ENCODE data around the gene UBR4. TPM values are rescaled to one million over a fixed set of nuclear protein-coding genes. Genes with fewer than 3 reads are reported as not detected.

UBR4 gene
- total and polyA plus RNA-seq, 2 of the 8 experiments (the other 6 are each of a cell fraction or from before 2014, with no cell fraction given) = 139 to 152 TPM

DNA sequence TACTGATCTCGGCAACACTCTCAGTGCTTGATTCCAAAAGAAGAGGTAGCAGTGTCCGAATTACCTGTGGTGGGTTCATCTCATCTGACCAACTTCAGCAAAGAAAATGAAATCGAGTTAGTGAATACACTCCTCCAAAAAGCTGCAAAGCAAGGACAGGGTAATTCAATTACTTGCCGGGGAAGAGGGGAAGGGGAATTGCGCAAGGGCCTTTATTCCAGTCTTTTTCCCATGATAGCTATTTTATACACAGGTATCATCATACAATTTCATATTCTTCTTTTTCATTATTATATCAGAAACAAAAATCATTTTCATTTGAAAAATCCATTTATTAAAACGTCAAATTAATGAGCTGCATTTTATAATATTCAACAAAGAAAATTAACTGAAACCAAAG, 42.9 kb downstream of the UBR4 start:
- H3K4me3 ChIP-seq (ENCODE audit: extremely low read depth in 1 of 4, insufficient read depth in 2 of 4, low read depth in 3 of 4, low read length in 4 of 4) = no peak overlapping the region
- H3K4me1 ChIP-seq (replicated peaks in 1 of 4; ENCODE audit: control insufficient read depth in 3 of 4, insufficient read depth in 4 of 4, low read length in 3 of 4) = no peaks in the 10 kb centered on the region
- H3K79me2 ChIP-seq (ENCODE audit: control insufficient read depth in 1 of 2, insufficient read depth in 2 of 2, low read length in 2 of 2) = no peaks in the 10 kb centered on the region
- no peak overlapping the region for H3K23ac ChIP-seq (ENCODE audit: insufficient read length)
- no peak overlapping the region for H2BK5ac ChIP-seq (ENCODE audit: low read depth, low read length)
- FAIRE-seq (no peak), DNase-seq (ENCODE audit: low read depth in 1 of 2, low spot score in 2 of 2) (no peak)
- peaks cover 2 to 3% of the 10 kb centered on the region in 2 experiments for H4K20me1 ChIP-seq (replicated peaks in 1 of 2; ENCODE audit: control insufficient read depth in 1 of 2, insufficient read depth in 2 of 2, low read length in 2 of 2)
- CTCF ChIA-PET (ENCODE audit: partially characterized antibody) = interaction anchor here (0.7 to 1.8 kb wide), 6 partner anchors 14 to 74 kb away, joined by 3 to 7 read pairs (median 4); no protein-coding TSS in a partner anchor
- H3K18ac ChIP-seq (ENCODE audit: extremely low read depth, low read length) = no peak overlapping the region
- H3K4ac ChIP-seq (replicated peaks; ENCODE audit: insufficient read length, low read depth, low read length) = no peak overlapping the region
- H3K79me1 ChIP-seq (ENCODE audit: low read depth, low read length) = 0 out of 2 replicates have a peak, but pooled peaks cover 2% of the 10 kb centered on the region
- no peak overlapping the region for H4K5ac ChIP-seq (ENCODE audit: insufficient read length, low read depth, low read length)
- no peak overlapping the region for H2AK5ac ChIP-seq (ENCODE audit: low read depth, low read length)
- no peak overlapping the region for H3K14ac ChIP-seq (ENCODE audit: insufficient read length)
- H3K27ac ChIP-seq (ENCODE audit: low read depth, low read length) = no peak overlapping the region
- no peaks in the 10 kb centered on the region for H3K27me3 ChIP-seq (replicated peaks in 1 of 4; ENCODE audit: control insufficient read depth in 3 of 4, extremely low read depth in 1 of 4, insufficient read depth in 3 of 4, low read length in 3 of 4)
- no peaks in the 10 kb centered on the region for H3K23me2 ChIP-seq (ENCODE audit: low read depth, low read length)
- no peak overlapping the region for H2BK120ac ChIP-seq (replicated peaks; ENCODE audit: low read depth, low read length)
- H2BK20ac ChIP-seq (ENCODE audit: low read length) = no peak overlapping the region
- H3K56ac ChIP-seq (replicated peaks; ENCODE audit: insufficient read length, low read depth, low read length) = no peak overlapping the region
- H2BK12ac ChIP-seq (ENCODE audit: low read depth, low read length) = no peak overlapping the region
- no peak overlapping the region for H2BK15ac ChIP-seq (ENCODE audit: low read length)
- WGBS, 2 experiments (ENCODE audit: extremely low coverage in 1 of 2, insufficient coverage in 1 of 2, insufficient read length in 1 of 2, insufficient replicate concordance in 2 of 2, low coverage in 1 of 2, low lambda C conversion rate in 2 of 2, missing lambda C conversion rate in 1 of 2) = 95 to 100% methylated on average over 1 to 6 of the region's 6 CpGs
- peaks cover 66 to 98% (median 90%) of the 10 kb centered on the region in 4 experiments for H3K36me3 ChIP-seq (ENCODE audit: control insufficient read depth in 2 of 4, insufficient read depth in 4 of 4, low read length in 3 of 4)
- H4K8ac ChIP-seq (ENCODE audit: extremely low read depth, insufficient read depth, low read length) = no peak overlapping the region
- no peaks in the 10 kb centered on the region for H3K9me3 ChIP-seq (ENCODE audit: insufficient read depth in 2 of 2, low read depth in 1 of 2, low read length in 1 of 2)
- POLR2A ChIA-PET (ENCODE audit: partially characterized antibody) = no interaction called here
- TF ChIP-seq YY1 (IDR thresholded peaks at IDR 0.05; ENCODE audit: low read depth, low read length) = no peak
- 0 out of 2 replicates have a peak, but pooled peaks have one; percentile 44 for TF ChIP-seq CEBPB (IDR thresholded peaks at IDR 0.05; ENCODE audit: low read depth, low read length)
- TF ChIP-seq CBX5 (IDR thresholded peaks at IDR 0.05; ENCODE audit: low read depth, low read length) = no peak
- H4K91ac ChIP-seq (replicated peaks; ENCODE audit: insufficient read length, low read length) = no peak overlapping the region
- no peak overlapping the region for H3K4me2 ChIP-seq (ENCODE audit: insufficient read depth in 1 of 2, low read depth in 2 of 2, low read length in 2 of 2)
- no peak overlapping the region for H3K9ac ChIP-seq (replicated peaks in 1 of 4; ENCODE audit: extremely low read depth in 1 of 4, low read depth in 3 of 4, low read length in 3 of 4)
- H2AFZ ChIP-seq (ENCODE audit: low read length) = no peak overlapping the region
